CD4-positive, alpha-beta T cell treated with Interleukin-17A for 1 hour (primary cell): ENCODE results near the gene HACD1.

Experiments
- DNase-seq: peaks from one replicate; pipeline ENCODE4 v3.0.0-alpha.2; 2020

The HACD1 gene

DNA sequence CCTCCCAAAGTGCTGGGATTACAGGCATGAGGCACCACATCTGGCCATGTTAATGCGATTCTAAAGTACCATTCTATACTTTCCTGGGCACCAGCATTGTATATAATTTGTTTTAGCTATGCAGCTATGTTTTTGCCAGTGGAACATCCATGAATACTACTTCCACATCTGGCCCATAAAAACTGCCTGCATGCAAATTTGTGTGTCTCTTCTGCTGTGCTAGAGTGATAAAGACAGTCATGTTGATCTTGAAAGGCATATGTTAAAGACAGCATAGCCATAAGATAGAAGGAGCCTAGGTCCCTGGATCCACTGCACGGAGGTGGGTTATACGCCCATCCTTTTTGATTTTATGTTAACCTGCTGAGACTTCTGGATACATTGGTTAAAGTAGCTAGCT is 52.3 kb downstream of the HACD1 start:
- DNase-seq, result no peak

DNA sequence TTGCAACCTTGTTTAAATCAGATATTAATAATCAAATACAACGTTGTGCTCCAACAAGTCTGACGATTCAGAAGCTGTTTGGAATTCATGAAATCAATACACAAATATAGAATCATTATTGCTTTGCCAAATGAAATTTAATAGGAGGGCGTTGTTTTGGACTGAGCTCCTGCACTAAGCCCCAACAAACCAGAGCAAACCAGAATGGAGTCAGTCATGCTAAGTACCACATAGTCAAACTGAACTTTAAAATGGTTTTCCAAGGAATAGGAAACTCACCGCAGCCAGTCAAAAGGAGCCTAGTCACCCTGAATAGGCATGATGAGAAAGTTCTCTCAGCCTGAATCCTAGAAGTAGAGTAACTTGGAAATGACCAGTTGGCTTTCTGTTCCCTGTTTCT is 53.7 kb downstream of the HACD1 start:
- no peak for DNase-seq

DNA sequence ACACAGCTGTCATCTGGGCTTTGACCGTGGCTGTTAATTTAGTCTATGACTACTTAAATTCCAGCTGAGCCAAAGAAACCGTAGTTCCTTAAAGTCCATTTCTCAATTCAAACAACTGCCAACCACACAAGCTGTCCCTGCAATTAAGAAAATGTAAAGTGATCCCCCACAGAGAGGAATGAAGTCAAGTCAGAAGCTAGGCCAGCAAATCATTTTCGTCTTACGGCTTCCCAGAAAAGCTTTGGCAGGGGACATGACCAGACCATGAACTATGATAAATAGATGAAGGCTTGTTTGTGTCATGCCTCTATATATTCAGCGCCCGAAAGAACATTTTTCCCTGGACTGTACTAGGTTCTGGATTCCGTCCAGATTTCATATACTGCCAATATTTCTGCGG is 54.6 kb downstream of the HACD1 start:
- no peak for DNase-seq

DNA sequence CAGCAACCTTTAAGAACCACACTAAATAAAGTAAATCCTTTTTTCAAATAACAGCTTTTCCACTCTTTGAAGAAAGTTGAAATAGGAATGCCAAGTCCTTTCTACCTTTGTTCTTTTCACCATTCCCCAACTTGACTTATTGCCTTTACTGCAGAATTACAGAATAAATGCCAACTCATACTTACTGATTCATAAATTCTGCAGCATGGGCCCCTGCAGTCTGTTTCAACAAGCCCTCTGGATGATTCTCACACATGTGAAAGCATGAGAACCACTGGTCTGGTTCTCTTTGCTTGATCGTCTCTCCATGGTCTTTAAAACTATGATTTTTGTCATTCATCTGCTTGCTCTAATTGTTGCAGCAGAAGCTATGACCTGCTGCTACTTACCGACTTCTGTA is 56.1 kb downstream of the HACD1 start:
- no peak for DNase-seq

DNA sequence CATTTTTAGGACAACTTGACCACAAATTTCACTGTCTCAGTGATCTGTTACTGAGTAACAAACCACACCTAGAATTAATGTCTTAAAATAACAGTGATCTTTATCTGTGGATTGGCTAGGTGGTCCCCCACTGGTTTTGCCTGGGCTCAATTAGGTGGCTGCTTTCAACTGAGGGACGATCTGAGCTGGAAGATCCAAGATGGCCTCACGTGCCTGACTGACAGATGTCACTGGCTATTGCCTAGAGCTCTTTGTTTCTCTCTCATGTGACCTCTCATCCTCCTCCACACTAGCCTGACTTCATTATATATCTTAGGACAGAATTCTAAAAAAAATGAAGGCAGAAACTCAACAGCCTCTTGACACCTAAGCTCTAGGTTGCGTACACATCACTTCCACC is 59.7 kb downstream of the HACD1 start:
- DNase-seq, result no peak

- DNase-seq, result no peak
Observed at GRCh38 chr10:17548770-17549169, 68.4 kb downstream of the HACD1 start.

DNA sequence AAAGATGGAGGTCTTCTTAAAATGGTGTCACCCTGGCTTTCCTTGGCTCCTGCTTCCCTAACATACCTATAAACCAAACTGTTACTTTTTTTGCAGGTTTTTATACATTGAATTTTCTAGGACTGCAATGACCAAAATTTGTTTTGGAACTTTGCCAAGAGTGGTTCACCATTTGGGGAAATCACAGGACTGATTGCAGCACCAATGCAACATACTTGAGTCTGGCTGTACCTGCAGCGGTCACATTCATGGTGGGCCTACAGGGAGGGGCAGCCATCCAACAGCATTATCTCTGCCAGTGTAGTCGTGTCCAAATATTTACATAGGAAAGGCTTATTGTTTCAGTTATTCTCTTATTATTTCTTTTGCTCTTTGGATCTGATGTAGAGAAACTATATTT is 69.0 kb downstream of the HACD1 start:
- no peak for DNase-seq

- DNase-seq, result no peak
Observed at GRCh38 chr10:17547060-17547459, 70.1 kb downstream of the HACD1 start.

GRCh38 chr10:17544465-17544864 is 72.7 kb downstream of the HACD1 start:
- no peak for DNase-seq
